ENCODE data around the gene PLAAT5. TPM values are rescaled to one million over a fixed set of nuclear protein-coding genes. Genes with fewer than 3 reads are reported as not detected.

PLAAT5 gene
- total and polyA plus RNA-seq, 2 donors (not counting 3 experiments of a cell fraction or from before 2014, with no cell fraction given): not detected

GRCh38 chr11:63518548-63518947 lies 27.6 kb upstream of the PLAAT5 start:
- TF ChIP-seq POLR2AphosphoS5 (IDR thresholded peaks at IDR 0.05; ENCODE audit: insufficient read depth, low read depth, low read length) (no peak), EZH2 (IDR thresholded peaks at IDR 0.05; ENCODE audit: borderline replicate concordance, low read depth, low read length, severe bottlenecking) (no peak), CTCF (IDR thresholded peaks at IDR 0.05; ENCODE audit: extremely low read depth in 1 of 2, insufficient read depth in 1 of 2, low read depth in 1 of 2, low read length in 2 of 2) (no peak), POLR2A (IDR thresholded peaks at IDR 0.05; ENCODE audit: low read depth, low read length) (no peak), JUN (IDR thresholded peaks at IDR 0.05; ENCODE audit: borderline replicate concordance, insufficient read depth, insufficient read length, low read depth) (no peak), MAX (IDR thresholded peaks at IDR 0.05; ENCODE audit: insufficient read depth, insufficient read length) (no peak), FOS (IDR thresholded peaks at IDR 0.05; ENCODE audit: borderline replicate concordance, insufficient read depth, low read length) (no peak), GATA2 (IDR thresholded peaks at IDR 0.05; ENCODE audit: insufficient read depth, insufficient read length, low read depth, low read length) (no peak), MYC (IDR thresholded peaks at IDR 0.05; ENCODE audit: low read depth, low read length) (no peak)
- no peaks in the 10 kb centered on the region for H3K36me3 ChIP-seq (ENCODE audit: control insufficient read depth in 2 of 2, extremely low read depth in 1 of 2, insufficient read depth in 2 of 2, low read length in 2 of 2)
- no peak for DNase-seq (ENCODE audit: low read depth, low spot score)
- H3K79me2 ChIP-seq (ENCODE audit: control insufficient read depth, insufficient read depth, low read length): no peaks in the 10 kb centered on the region
- H3K9ac ChIP-seq (replicated peaks; ENCODE audit: extremely low read depth, insufficient read depth, low read length): no peak overlapping the region
- ChIA-PET CTCF (interaction anchor here (0.7 kb wide), 1 partner anchor 9 kb away, joined by 3 read pairs; no protein-coding TSS in a partner anchor), POLR2A (no interaction called here)
- FAIRE-seq: no peak
- no peak overlapping the region for H3K27ac ChIP-seq (ENCODE audit: insufficient read depth, low read depth, low read length)
- no peak overlapping the region for H2AFZ ChIP-seq (ENCODE audit: low read depth, low read length)
- no peaks in the 10 kb centered on the region for H3K9me3 ChIP-seq (replicated peaks; ENCODE audit: control insufficient read depth, insufficient read depth, low read length)
- intact Hi-C loops (cut with micrococcal nuclease): no loop called here
- H3K4me2 ChIP-seq (ENCODE audit: insufficient read depth, low read length): no peak overlapping the region
- dilution Hi-C loops (cut with MboI; ENCODE audit: extremely low pct_ligation_motif_present, low sequenced_read_pairs): no loop called here
- H3K4me1 ChIP-seq (ENCODE audit: control insufficient read depth, extremely low read depth, insufficient read depth, low read length): no peaks in the 10 kb centered on the region
- no TSS peak for BruUV-seq (replicated peaks)
- H3K27me3 ChIP-seq (ENCODE audit: control insufficient read depth in 2 of 2, insufficient read depth in 2 of 2, low read length in 2 of 2): peaks cover 0 to 7% of the 10 kb centered on the region in 2 experiments
- H4K20me1 ChIP-seq (replicated peaks; ENCODE audit: control insufficient read depth, extremely low read depth, insufficient read depth, low read length): no peaks in the 10 kb centered on the region
- H3K4me3 ChIP-seq (replicated peaks in 1 of 3; ENCODE audit: insufficient read depth in 1 of 3, low read depth in 1 of 3, low read length in 3 of 3): no peak overlapping the region
- no peaks in the 10 kb centered on the region for H3K9me1 ChIP-seq (replicated peaks; ENCODE audit: control insufficient read depth, extremely low read depth, insufficient read depth, low read length)
